MM.1S (cell line): ENCODE measurements around the gene KCTD5.
"Not testable (repeated sequence)": the region's sequence is repeated elsewhere in the genome, so short reads cannot be mapped to it uniquely, and the experiment has no call there.

ENCODE experiments used
- DNase-seq: peaks from one replicate; pipeline ENCODE4 v3.0.0-alpha.2; 2015
- H2AFZ ChIP-seq: fragments of 300-600 bp; sonication (generic); 2 replicates; pipeline ENCODE4 v1.6.0; 2016; ENCODE audit warnings: antibody characterized with exemption, low read length
- H3F3A ChIP-seq: fragments of 300-600 bp; sonication (generic); 2 replicates; pipeline ENCODE4 v1.6.1; 2016; ENCODE audit warnings: mild to moderate bottlenecking, antibody characterized with exemption, low read length, moderate library complexity, mixed read lengths; ENCODE audit not compliant: insufficient read depth
- H3K27ac ChIP-seq: fragments of 300-600 bp; sonication (generic); 2 replicates; pipeline ENCODE4 v1.5.1; 2016; ENCODE audit warnings: mild to moderate bottlenecking, low read length
- H3K27me3 ChIP-seq: fragments of 300-600 bp; sonication (generic); replicated peaks from 2 replicates; pipeline ENCODE4 v1.6.0; 2016; ENCODE audit warnings: low read length; ENCODE audit not compliant: insufficient read depth
- H3K36me3 ChIP-seq: fragments of 300-600 bp; sonication (generic); replicated peaks from 2 replicates; pipeline ENCODE4 v1.6.1; 2016; ENCODE audit warnings: mild to moderate bottlenecking, low read length, mixed read lengths; ENCODE audit not compliant: insufficient read depth
- H3K4me1 ChIP-seq: fragments of 300-600 bp; sonication (generic); 2 replicates; pipeline ENCODE4 v1.6.1; 2016; ENCODE audit warnings: low read length, mixed read lengths
- H3K4me2 ChIP-seq: fragments of 300-600 bp; sonication (generic); 2 replicates; pipeline ENCODE4 v1.6.0; 2016; ENCODE audit warnings: low read depth, low read length
- H3K4me3 ChIP-seq: fragments of 300-600 bp; sonication (generic); 2 replicates; pipeline ENCODE4 v1.5.1; 2016; ENCODE audit warnings: low read length, mixed read lengths
- H3K79me2 ChIP-seq: fragments of 300-600 bp; sonication (generic); 2 replicates; pipeline ENCODE4 v1.6.1; 2016; ENCODE audit warnings: mixed run types, low read length, mixed read lengths
- H3K9ac ChIP-seq: fragments of 300-600 bp; sonication (generic); 2 replicates; pipeline ENCODE4 v1.6.1; 2016; ENCODE audit warnings: low read length, mixed read lengths
- H3K9me2 ChIP-seq: fragments of 300-600 bp; sonication (generic); replicated peaks from 2 replicates; pipeline ENCODE4 v1.6.1; 2016; ENCODE audit warnings: mild to moderate bottlenecking, low read length, mixed read lengths; ENCODE audit not compliant: insufficient read depth
- H3K9me3 ChIP-seq: fragments of 300-600 bp; sonication (generic); replicated peaks from 2 replicates; pipeline ENCODE4 v1.6.1; 2016; ENCODE audit warnings: mild to moderate bottlenecking, low read length, mixed read lengths; ENCODE audit not compliant: insufficient read depth
- H4K20me1 ChIP-seq: fragments of 300-600 bp; sonication (generic); 2 replicates; pipeline ENCODE4 v1.6.1; 2016; ENCODE audit warnings: mild to moderate bottlenecking, low read length, moderate library complexity, mixed read lengths; ENCODE audit not compliant: insufficient read depth
- CTCF ChIP-seq: fragments of 300-600 bp; sonication (generic); IDR thresholded peaks from 2 replicates; pipeline ENCODE4 v1.5.1; 2016; ENCODE audit warnings: antibody characterized with exemption, low read length, mixed read lengths
- EZH2 ChIP-seq: fragments of 300-600 bp; sonication (generic); optimal IDR thresholded peaks from 2 replicates; pipeline ENCODE3; 2017; ENCODE audit warnings: low read depth, mild to moderate bottlenecking, antibody characterized with exemption, low read length, mixed read lengths
- EZH2phosphoT487 ChIP-seq: fragments of 300-600 bp; sonication (generic); IDR thresholded peaks from 2 replicates; pipeline ENCODE4 v1.6.1; 2018; ENCODE audit warnings: antibody characterized with exemption, low read length

The KCTD5 gene

GRCh38 chr16:2692251-2692947 lies 10.1 kb downstream of the KCTD5 start:
- H3K9me3 ChIP-seq: no peaks in the 10 kb centered on the region
- DNase-seq: no peak
- no peak for TF ChIP-seq EZH2
- TF ChIP-seq EZH2phosphoT487: no peak
- no peaks in the 10 kb centered on the region for H3K9me2 ChIP-seq
- H3K4me1 ChIP-seq: peaks cover 6% of the 10 kb centered on the region
- no peak overlapping the region for H3K27ac ChIP-seq
- H3F3A ChIP-seq: peaks cover 6% of the 10 kb centered on the region
- H3K4me2 ChIP-seq: no peak overlapping the region
- no peak overlapping the region for H3K9ac ChIP-seq
- no peak overlapping the region for H3K4me3 ChIP-seq
- H4K20me1 ChIP-seq: no peaks in the 10 kb centered on the region
- no peaks in the 10 kb centered on the region for H3K27me3 ChIP-seq
- H2AFZ ChIP-seq: no peak overlapping the region
- H3K79me2 ChIP-seq: peaks cover 50% of the 10 kb centered on the region
- H3K36me3 ChIP-seq: no peaks in the 10 kb centered on the region; the same call in 1 of the 2 replicates

GRCh38 chr16:2692948-2693651 lies 10.8 kb downstream of the KCTD5 start:
- Histone ChIP-seq H3K27ac (no peak overlapping the region), H3K4me2 (no peak overlapping the region), H3K36me3 (no peaks in the 10 kb centered on the region; the same call in 1 of the 2 replicates), H4K20me1 (no peaks in the 10 kb centered on the region), H3K79me2 (peaks cover 44% of the 10 kb centered on the region), H3K4me3 (no peak overlapping the region), H3F3A (no peaks in the 10 kb centered on the region), H3K9me2 (no peaks in the 10 kb centered on the region), H3K9me3 (no peaks in the 10 kb centered on the region), H3K27me3 (no peaks in the 10 kb centered on the region), H3K9ac (no peak overlapping the region), H3K4me1 (no peaks in the 10 kb centered on the region), H2AFZ (no peak overlapping the region)
- DNase-seq: no peak
- TF ChIP-seq EZH2phosphoT487: no peak
- no peak for TF ChIP-seq EZH2
- no peak for TF ChIP-seq CTCF

- H3K79me2 ChIP-seq: peaks cover 19% of the 10 kb centered on the region
Observed at GRCh38 chr16:2696601-2697250, 14.4 kb downstream of the KCTD5 start.

GRCh38 chr16:2697401-2697948 lies 15.2 kb downstream of the KCTD5 start:
- H2AFZ ChIP-seq: no peak overlapping the region
- DNase-seq: no peak
- no peak overlapping the region for H3K4me3 ChIP-seq
- H3K27ac ChIP-seq: no peak overlapping the region
- no peaks in the 10 kb centered on the region for H4K20me1 ChIP-seq
- no peaks in the 10 kb centered on the region for H3K9me2 ChIP-seq
- no peak overlapping the region for H3K4me2 ChIP-seq
- H3K36me3 ChIP-seq: no peaks in the 10 kb centered on the region
- no peak overlapping the region for H3K9ac ChIP-seq
- peaks cover 11% of the 10 kb centered on the region for H3K79me2 ChIP-seq
- H3F3A ChIP-seq: no peaks in the 10 kb centered on the region
- no peaks in the 10 kb centered on the region for H3K4me1 ChIP-seq
- TF ChIP-seq EZH2 (no peak), CTCF (no peak), EZH2phosphoT487 (no peak)
- H3K27me3 ChIP-seq: no peaks in the 10 kb centered on the region
- H3K9me3 ChIP-seq: no peaks in the 10 kb centered on the region

More at GRCh38 chr16:2696601-2697250, 14.4 kb downstream of the KCTD5 start:
- not testable (repeated sequence) for H3K4me2 ChIP-seq, H3K9ac ChIP-seq, H3K27ac ChIP-seq, H3K4me1 ChIP-seq, H3K27me3 ChIP-seq, H2AFZ ChIP-seq, H3K9me2 ChIP-seq, H3K4me3 ChIP-seq, H3K36me3 ChIP-seq, H3F3A ChIP-seq, H3K9me3 ChIP-seq, DNase-seq, H4K20me1 ChIP-seq
